Measurements from ENCODE around the gene DAPK1.

The DAPK1 gene

DNA sequence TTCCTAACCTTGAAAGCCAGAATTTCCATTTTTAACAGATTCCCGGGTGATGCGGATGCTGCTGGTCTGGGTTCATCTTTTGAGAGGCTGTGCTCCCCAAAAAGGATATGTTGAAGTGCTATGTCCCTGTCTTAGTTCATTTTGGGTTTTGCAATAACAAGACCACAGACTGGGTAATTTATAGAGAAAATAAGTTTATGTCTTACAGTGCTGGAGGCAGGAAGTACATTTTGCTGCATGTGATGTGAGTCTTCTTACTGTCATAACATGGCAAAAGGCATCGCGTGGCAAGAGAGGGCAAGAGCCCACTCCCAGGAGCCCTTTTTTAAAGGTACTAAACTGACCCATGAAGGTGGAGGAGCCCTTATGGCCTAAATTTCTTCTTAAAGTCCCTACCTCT, 114.1 kb downstream of the DAPK1 start:
- no peak for DNase-seq (ENCODE audit: low read depth in 2 of 2)

DNA sequence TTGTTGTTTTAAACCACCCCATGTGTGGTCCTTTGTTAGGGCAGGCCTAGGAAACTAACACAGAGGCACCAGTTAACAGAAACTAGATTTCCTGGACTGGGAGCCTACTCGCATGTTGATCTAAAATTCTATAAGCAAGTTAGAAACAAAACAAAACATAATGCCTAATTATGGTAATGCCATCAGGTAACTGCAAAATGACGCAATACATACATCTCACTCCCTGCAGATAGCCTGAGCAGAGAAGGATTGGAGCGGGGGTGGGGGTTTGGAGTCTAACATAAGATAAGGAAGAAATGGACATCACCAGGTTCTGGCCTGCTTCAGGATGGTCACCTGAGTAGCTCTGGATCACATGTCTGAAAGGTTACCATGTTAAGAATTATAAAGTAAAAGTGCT, 114.9 kb downstream of the DAPK1 start:
- DNase-seq (ENCODE audit: low read depth in 2 of 2) = no peak

DNA sequence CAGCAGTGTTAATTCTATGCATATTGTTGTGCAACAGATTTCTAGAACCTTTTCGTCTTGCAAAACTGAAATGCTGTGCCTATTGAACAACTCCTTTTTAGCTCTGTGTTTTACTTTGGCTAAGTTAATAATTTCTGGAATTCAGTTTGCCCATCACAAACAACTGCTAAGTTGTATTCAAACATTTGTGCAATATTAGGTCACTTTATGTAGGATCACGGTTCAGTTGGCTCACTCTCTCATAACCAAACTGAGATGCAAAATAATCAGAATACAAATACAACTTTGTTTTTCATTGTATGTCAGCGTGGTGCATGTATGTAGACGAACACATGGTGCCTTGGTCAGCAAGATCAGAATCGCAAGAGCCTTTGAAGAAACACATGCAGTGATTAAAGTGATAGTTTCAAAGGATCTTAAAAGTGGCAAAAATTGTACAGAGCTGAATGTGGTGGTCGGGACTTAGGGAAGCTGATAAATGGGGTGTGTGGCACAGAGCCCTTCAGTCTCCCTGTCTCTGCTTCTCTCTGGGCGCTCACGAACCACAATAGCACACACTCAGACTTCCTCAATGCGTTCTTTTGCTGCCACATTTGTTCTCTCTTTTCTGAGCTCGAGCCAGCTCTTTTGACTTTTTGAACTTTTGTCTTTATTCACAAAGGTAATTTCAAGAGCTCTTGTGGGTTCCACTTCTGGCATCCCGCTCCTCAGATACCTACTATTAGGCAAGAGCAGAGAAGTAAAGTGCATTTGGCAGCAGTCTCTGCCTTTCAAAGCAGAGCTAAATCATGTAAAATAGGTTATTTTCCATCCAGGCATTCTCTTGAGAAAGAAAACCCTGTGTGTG, 115.8 kb downstream of the DAPK1 start:
- no peak for DNase-seq (ENCODE audit: low read depth in 2 of 2)

DNA sequence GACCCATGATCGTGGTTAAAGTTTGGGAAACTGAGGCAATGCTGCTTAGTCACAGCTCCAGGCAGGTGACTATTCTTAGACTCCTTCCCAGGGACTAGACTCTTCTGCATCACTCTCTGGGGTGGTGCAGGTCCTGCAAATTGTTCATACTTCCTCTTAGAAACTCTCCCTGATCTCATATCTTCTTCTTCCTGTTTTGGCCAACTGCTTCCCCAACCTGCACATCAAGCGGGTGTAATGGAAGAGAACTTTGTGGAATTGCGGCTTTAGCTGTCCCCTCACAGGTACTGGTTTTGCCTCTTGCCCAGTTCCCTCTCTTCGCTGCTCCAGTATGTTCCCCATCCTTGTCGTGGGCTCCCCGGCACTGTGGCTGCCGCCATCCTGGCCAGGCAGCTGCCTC, 116.7 kb downstream of the DAPK1 start:
- no peak for DNase-seq (ENCODE audit: low read depth in 2 of 2)

DNA sequence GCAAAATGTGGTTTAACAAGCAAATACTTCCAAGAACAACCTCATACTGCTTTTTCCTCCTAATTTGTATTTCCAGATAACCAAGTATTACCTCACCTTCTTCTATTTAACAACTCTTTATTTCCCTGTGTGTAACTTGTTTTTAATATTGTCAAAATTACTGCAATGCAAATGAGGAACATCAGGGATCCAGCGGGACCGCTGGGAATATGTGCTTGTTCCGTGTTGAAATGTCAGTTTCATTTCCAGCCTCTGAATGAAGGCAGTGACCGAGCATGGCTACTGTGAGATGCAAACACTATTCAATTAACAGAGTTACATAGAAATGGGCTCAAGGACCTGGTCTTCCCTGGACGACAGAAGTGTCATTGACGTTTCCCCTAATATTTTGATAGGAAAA, 117.5 kb downstream of the DAPK1 start:
- DNase-seq (ENCODE audit: low read depth in 2 of 2) = no peak

DNA sequence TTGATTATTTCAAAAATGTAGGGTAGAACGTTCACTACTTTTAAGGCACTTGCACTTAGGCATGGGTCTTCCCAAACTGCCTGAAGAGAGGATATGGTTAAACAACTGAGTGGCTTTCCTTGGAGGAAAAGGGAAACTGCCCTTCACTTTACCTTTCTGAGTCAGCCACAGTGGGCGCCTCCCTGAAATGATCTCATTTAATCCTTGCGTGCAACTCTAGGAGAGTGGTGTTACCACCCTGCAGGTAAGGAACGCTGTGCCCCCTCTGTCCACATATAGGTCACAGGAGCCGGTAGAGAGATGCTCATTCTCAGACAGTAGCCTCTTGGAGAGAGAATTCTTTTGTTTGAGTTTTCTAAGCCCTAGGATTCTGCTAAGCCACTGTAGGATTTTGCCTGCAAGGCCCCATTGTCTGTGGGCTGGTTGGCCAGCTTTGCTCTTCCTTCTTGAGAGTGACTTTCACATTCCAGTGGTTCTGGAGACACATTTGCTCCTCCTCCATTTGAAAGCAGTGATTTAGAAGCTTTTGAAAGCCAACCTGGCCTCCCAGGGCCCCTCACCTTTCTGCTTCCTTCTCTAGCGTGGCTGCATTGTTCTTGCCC, 118.0 kb downstream of the DAPK1 start:
- no peak for DNase-seq (ENCODE audit: low read depth in 2 of 2)

DNA sequence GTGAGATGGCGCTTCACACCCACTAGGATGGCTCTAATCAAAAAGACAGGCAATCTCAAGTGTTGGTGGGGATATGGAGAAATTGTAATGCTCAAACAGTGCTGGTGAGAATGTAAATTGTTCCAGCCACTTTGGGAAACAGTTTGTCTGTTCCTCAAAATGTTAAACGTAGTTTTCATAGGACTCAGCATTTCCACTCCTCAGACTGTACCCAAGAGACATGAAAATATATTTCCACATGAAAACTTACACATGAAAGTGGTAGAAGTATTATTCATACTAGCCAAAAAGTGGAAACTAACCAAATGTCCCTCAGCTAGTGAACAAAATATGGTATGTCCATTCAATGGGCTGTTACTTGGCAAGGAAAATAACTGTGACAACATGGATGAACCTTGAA, 120.6 kb downstream of the DAPK1 start:
- no peak for DNase-seq (ENCODE audit: low read depth in 2 of 2)

DNA sequence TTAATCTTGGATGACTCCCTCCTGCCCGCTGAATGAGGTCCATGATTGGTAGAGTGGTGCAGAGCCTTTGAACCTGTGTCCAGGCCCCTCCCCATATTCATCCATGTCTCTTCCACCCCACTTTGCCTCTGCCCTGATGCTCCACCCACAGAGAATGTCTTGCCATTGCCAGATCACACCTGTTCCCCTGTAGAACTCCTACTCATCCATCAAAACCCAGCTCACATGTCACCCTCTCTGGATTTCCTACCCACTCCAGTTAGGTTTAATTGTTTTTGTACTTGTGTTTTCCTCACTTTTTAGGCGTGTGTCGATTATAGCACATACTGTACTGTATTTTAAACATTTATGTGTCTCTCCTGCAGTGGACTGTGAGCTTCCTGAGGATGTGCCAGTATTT, 121.3 kb downstream of the DAPK1 start:
- no peak for DNase-seq (ENCODE audit: low read depth in 2 of 2)

DNA sequence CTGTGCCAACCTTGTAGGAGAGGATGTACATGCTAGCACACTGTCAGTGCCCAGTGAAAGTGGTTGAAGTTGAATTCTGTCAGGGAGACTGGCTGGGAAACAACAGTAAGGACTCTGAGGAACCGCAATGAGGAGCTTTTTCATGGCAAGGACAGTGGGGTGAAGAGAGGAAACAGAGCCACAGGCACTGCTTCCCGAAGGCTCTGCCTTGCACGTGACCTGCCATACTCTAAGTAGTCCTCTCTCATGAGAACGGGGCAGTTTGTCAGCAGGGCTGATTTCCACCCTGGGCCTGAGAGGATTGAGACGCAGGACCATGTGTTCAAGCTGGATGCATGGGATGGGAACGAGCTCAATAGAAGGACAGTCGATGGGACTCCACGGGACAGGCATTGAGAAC, 121.7 kb downstream of the DAPK1 start:
- no peak for DNase-seq (ENCODE audit: low read depth in 2 of 2)

DNA sequence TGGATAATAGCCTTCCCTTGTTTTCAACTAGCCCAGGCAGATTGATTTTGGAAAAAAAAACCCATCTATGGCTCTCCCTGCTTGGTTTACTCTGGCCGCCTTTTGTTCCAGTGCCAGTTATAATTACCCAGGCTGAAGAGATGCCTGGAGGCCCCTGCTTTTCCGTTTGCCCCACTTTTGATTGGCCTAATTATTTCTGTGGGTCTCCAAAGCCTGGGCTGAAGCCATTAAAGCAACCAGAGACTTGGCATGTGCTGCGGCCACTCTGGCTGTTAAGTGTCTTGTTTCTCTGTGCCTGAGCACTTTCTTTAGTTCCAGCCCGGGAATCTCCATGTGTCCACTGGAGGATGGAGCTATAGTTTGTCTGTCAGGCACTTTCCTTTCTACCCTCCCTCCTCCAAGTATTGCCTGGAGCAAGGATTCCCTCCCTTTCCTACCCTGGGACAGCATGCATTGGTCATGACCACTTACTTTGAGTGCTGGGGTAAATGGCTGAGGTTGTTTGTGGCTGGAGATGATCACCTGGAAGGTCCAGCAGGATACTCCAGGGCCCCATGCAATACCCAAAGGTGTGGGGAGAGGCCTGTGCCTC, 123.2 kb downstream of the DAPK1 start:
- DNase-seq (ENCODE audit: low read depth in 2 of 2) = no peak

DNA sequence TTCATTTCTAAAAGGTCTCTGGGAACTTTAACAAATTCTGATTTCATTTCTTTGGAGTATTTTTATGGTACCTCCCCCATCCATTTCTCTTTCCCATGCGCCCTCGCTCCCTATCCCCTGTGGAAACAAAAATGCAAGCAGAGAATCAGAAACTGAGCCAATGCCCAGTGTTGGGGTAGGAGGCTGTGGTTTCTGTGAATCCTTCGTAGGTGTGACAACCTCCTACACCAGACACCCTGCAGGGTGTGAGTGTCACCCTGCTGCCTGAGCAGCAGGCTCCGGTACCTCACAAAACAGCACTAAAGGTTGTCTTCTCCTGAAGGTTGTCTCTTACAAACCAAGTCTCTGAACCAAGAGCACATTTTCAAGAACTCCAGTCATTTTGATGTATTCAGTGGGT, 124.4 kb downstream of the DAPK1 start:
- no peak for DNase-seq (ENCODE audit: low read depth in 2 of 2)

DNA sequence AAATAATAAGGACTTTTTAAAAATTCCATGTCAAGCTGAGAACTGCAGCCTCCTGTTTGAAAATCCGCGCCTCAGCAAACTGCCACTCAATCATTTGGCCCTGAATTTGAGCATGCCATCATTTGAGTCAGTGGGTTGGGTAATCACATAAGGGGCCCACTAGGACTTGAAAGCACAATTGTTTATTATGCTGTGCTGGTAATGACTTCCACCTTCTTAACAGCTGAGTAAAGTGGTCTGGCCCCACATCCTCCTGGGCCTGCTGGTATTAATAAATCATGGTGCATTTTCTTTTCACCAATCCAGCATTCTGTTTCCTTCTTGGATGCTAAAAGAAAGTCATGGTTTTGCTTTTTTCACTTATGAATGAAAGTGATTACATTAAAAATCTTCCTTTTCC, 125.3 kb downstream of the DAPK1 start:
- no peak for DNase-seq (ENCODE audit: low read depth in 2 of 2)

DNA sequence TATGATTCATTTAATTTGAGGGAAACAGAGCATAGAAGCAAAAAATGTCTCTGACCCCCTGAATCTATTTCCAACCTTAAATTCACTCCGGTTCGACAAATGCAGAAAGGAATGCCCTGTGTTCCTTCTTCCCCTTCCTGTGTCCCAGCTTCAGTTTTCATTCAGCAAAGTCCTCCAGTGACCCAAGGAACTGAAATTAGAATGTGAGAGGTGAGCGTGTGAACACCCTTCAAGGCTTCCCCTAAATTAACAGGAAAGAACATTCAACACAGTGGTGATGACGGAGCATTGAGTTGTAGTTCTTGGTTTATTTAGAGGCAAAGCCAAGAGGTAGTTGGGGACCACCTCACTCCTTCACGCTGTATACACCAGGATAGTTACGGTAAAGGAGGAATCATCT, 130.7 kb downstream of the DAPK1 start:
- DNase-seq (ENCODE audit: low read depth in 2 of 2) = no peak

DNA sequence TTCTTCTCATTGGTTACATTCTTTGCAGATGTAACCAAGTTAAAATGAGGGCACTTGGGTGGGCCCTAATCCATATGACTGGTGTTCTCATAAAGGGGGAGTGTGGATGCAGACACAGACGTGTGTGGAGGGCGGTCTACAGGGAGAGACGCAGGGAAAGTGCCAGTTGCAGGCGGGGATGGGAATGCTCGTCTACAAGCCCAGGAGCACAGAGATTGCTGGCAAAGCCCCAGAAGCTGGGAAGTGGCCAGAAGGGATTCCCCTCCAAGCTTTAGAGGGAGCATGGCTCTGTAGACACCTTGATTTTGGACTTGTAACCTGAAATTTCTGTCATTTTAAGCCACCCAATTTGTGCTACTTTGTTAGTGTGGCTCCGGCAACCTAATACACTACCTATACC, 131.4 kb downstream of the DAPK1 start:
- DNase-seq (ENCODE audit: low read depth in 2 of 2) = no peak

DNA sequence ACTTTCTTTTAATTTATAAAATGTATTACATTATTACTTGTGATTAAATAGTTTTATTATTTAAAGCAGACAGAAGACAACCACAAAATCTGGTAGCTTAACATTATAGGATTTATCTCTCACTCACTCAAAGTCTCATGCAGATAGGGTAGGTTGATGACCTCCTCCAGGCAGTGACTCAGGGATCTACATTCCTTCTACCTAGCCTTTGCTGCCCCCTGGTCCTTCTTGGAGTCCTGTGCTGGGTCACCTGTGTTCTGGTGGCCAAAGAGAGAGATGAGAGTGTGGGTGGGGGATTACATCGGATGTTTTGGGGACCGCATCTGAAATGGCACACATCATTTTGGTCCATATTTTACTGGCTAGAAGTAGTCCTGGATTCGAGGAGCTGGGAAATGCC, 132.6 kb downstream of the DAPK1 start:
- DNase-seq (ENCODE audit: low read depth in 2 of 2) = no peak

DNA sequence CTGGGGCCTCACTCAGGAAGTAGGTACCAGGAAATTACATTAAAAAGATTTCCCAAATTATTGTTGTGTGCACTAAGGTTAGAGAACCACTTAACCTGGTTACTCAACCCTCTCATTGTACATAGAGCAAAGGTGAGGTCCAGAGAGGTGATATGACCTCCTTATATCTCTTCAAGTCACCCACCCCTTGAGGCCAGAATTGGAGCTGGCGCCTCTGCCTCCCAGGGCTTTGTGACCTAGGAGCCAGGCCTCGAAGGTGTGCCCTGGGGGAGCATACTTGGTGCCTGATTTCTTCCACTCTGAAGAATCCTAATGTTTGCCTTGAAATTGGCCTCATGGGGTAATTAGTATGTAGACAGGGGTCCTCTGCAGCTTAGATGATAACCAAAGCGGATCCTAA, 133.2 kb downstream of the DAPK1 start:
- no peak for DNase-seq (ENCODE audit: low read depth in 2 of 2)

DNA sequence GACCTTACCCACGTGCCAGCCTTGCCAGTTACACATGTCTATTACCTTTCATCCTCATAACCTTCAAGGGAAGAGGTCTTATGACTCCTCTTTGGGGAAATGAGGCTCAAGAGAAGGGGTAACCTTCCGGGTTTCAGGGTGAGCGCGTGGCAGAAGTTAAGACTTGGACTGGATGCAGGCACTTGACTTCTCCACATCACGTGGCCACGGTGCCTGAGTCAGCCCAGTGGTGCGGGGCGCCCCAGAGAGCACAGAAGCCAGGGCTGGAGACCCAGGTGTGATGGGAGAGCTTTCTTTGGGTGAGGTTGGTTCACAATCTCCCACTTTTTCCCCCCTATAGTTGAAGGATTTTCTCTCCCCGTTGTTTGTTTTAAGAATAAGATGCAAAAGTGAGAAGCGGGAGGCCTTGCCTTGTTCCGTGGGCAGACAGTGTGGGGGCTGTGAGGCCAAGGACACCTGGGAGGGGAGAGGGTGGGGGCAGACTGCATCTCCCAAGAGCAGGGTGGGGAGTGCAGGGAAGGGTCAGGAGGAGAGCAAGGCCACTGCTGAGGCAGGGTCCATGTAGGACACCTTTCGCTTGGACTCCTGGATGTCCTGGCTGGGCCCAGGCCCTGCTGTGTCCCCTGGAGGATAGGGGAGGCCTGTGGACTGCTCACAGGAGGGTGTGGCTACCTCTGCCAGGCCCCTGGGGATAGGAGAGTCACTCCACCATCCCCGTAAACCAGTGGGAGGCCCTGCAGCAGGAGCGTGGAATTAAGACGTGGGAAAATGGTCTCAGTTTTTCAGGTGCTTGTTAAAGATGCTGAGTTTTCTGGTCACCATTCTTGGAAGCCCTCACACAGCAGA, 138.2 kb downstream of the DAPK1 start:
- no peak for DNase-seq (ENCODE audit: low read depth in 2 of 2)

DNA sequence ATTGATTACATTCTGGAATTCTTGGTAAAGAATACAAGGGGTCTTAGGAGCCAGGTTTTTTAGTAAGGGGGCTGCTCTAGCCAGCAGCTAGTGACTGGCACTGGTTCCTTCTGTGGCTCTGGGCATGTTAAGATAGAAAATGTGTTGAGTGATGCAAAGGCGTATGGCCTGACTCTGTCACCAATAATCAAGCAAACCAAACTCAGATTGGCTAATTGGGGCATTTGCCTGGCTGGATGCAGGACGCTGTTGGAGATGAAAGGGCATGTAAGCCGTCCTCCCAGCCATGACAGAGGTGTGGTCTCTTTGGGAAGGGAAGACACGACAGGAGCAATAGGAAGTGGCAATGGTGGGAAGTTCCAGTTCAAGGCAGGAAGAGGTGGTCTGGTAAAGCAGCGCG, 140.6 kb downstream of the DAPK1 start:
- no peak for DNase-seq (ENCODE audit: low read depth in 2 of 2)

DNA sequence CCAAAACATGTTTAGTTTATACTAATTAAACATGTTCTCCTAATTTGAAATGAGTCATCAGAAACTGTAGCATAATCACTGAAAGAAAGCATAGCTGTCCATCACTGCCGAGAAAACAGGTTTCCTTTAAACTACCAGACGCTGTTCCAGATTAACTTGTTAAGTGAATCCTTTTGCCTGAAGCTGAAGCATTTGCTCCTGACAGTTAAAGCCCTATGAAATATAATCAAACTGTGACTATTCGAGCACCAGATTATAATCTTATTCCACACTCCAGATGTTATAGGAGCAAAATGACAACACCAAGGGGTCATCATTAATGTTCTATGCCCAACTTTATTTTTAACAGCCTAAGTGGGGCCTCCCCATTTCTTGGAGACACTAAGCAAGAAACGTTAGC, 142.3 kb downstream of the DAPK1 start:
- DNase-seq (ENCODE audit: low read depth in 2 of 2) = no peak

DNA sequence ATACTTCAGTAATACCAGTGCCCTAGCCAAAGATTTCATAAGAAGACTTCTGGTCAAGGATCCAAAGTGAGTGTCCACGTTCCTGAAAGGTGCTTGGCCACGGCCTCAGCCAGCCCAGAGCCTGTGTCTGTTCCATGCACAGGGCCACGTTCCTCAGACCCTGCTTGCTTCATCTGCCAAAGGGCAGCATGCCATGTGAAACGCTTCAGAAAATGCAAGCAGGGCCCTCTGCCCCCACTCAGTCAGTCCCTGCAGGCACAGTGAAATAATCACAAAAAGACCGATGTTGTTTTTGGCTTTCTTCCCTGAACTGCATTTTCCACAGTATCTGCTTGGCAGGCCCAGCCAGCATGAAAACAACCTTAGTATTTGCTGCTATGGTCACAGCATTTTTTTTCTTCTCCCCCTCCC, 142.7 kb downstream of the DAPK1 start:
- DNase-seq (ENCODE audit: low read depth in 2 of 2) = no peak

DNA sequence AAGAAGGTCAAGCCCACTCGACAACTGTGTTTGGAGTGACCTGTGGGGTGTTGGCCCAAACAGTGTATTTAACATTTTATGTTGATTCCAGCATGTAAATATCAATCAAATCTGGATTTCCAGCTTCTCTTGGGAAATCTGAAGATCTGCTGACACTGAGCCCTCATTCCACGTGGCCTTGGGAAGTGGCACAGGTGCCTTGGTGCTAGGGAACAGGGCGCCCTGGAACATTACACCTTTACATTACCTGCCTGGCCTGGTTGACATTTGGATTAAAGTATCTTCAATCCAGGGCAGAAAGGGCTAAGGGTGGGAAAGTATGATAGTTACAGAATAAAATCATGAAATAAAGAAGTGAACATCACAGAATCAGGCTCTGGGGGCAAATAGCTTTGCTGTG, 143.4 kb downstream of the DAPK1 start:
- DNase-seq (ENCODE audit: low read depth in 2 of 2) = no peak

DNA sequence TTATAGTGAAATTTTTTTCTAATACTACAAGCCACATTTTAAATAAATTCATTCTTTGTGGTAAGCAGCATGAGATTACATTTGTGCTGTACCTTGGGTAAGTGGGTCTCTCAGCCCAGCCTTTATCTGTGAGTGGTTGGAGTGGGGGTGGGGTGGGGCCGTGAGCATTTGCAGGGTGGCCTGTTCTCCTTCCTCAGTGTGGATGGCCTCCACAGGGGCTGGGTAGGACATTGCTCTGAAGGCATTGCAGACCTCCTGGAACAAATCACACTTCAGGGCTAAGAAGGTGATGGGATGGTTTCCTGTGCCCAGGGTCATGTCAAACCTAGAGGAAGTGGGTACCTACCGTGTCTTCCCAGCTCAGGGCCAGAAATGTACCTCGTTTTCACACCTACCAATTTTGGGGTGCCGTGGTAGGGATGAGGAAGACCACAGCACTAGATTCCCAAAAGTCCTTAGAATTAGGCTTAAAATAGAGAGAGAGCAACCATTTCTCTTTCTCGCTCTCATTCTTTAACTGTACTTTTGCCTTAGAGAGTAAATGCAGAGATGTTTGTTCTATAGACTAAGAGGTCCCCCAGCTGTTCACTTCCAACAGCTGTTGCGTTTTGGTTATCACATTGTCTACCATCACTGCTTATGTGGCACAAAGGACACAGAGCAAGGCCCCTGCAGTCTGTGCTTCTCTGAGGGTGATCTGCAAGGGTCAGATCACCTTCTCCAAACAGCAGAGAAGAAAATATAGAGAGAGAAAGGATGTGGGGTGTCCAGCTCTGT, 144.9 kb downstream of the DAPK1 start:
- DNase-seq (ENCODE audit: low read depth in 2 of 2) = no peak
